Vagina (tissue), 2 donors: ENCODE measurements around the gene KRT86. TPM values are rescaled to one million over a fixed set of nuclear protein-coding genes. Genes with fewer than 3 reads are reported as not detected.

Experiments
- DNase-seq, 2 donors: peaks; one replicate each; pipeline ENCODE4 v3.0.0-alpha.2; 2017; ENCODE audit errors: extremely low spot score in 2 of 2
- H3K27ac ChIP-seq: fragments of 200-600 bp; sonication (generic); one replicate; pipeline ENCODE4 v1.5.1; 2019
- H3K27me3 ChIP-seq: fragments of 200-600 bp; sonication (generic); one replicate; pipeline ENCODE4 v1.5.1; 2019
- H3K36me3 ChIP-seq, 2 donors: fragments of 200-600 bp; sonication (generic); one replicate each; pipeline ENCODE4 v1.5.1; 2017 to 2019
- H3K4me1 ChIP-seq: fragments of 200-600 bp; sonication (generic); one replicate; pipeline ENCODE4 v1.5.1; 2019
- H3K4me3 ChIP-seq, 2 donors: fragments of 200-600 bp; sonication (generic); 1 replicate in 1 of 2; 2 replicates in 1 of 2; pipeline ENCODE4 v1.5.1; 2016 to 2019
- H3K9me3 ChIP-seq: fragments of 200-600 bp; sonication (generic); one replicate; pipeline ENCODE4 v1.5.1; 2019
- CTCF ChIP-seq, 3 experiments: fragments of 450-650 bp in 2 of 3; fragments of 200-600 bp in 1 of 3; sonication (generic) in 1 of 3; IDR thresholded peaks; one replicate each; pipeline ENCODE4 v1.5.1; 2017 to 2019; ENCODE audit warnings: antibody characterized with exemption in 3 of 3, mild to moderate bottlenecking in 2 of 3, moderate library complexity in 2 of 3
- POLR2A ChIP-seq, 2 donors: fragments of 450-650 bp; IDR thresholded peaks; one replicate each; pipeline ENCODE4 v1.6.1; 2017; ENCODE audit warnings: antibody characterized with exemption in 2 of 2, mild to moderate bottlenecking in 2 of 2, moderate library complexity in 2 of 2
- POLR2AphosphoS5 ChIP-seq, 2 donors: sonication (generic); formaldehyde crosslinking; IDR thresholded peaks; one replicate each; pipeline ENCODE4 v1.9.0; 2017; ENCODE audit warnings: antibody characterized with exemption in 2 of 2, mild to moderate bottlenecking in 2 of 2, low read depth in 1 of 2; ENCODE audit not compliant: insufficient read depth in 1 of 2
- intact Hi-C: fragments of 100-400 bp; cut with DNase I; formaldehyde crosslinking; loops from one replicate; pipeline ENCODE4 v1.15.1; 2023
- total RNA-seq: library from RNA; depleted of rRNA; stranded (reverse); fragments of >200 nt; gene quantifications from one replicate; pipeline ENCODE4 v1.2.3, GENCODE V29; 2016

KRT86 gene
- total RNA-seq, 1 donor from 2014 or later = not detected

- no peak for DNase-seq
These were observed 31.7 kb downstream of the KRT86 start for GRCh38 chr12:52305921-52306705.

GRCh38 chr12:52306731-52307130 lies 32.3 kb downstream of the KRT86 start:
- TF ChIP-seq POLR2A (IDR thresholded peaks at IDR 0.05) (no peak), CTCF (IDR thresholded peaks at IDR 0.05) (no peak), POLR2AphosphoS5 (IDR thresholded peaks at IDR 0.05; ENCODE audit: insufficient read depth in 1 of 2, low read depth in 1 of 2) (no peak)
- intact Hi-C loops = no loop called here

More at GRCh38 chr12:52305921-52306705, 31.7 kb downstream of the KRT86 start:
- TF ChIP-seq CTCF (IDR thresholded peaks at IDR 0.05) (no peak), POLR2AphosphoS5 (IDR thresholded peaks at IDR 0.05; ENCODE audit: insufficient read depth in 1 of 2, low read depth in 1 of 2) (no peak), POLR2A (IDR thresholded peaks at IDR 0.05) (no peak)
- Histone ChIP-seq H3K27ac (no peak overlapping the region), H3K9me3 (no peaks in the 10 kb centered on the region), H3K4me3 (no peak overlapping the region), H3K36me3 (no peaks in the 10 kb centered on the region), H3K4me1 (peaks cover 11% of the 10 kb centered on the region), H3K27me3 (no peaks in the 10 kb centered on the region)
- intact Hi-C loops = no loop called here

GRCh38 chr12:52307836-52308805 lies 33.7 kb downstream of the KRT86 start:
- peak in 1 of 2 donors; percentile 38 for TF ChIP-seq POLR2AphosphoS5 (IDR thresholded peaks at IDR 0.05; ENCODE audit: insufficient read depth in 1 of 2, low read depth in 1 of 2)
- TF ChIP-seq CTCF (IDR thresholded peaks at IDR 0.05) = peak in 1 of 3 experiments; percentile 10
- no peak for TF ChIP-seq POLR2A (IDR thresholded peaks at IDR 0.05)
- intact Hi-C loops = no loop called here
- Histone ChIP-seq H3K4me3 (peak overlapping the region; percentile 37 to 48), H3K9me3 (no peaks in the 10 kb centered on the region), H3K4me1 (peaks cover 11% of the 10 kb centered on the region), H3K27ac (no peak overlapping the region), H3K27me3 (no peaks in the 10 kb centered on the region), H3K36me3 (no peaks in the 10 kb centered on the region)
- no peak for DNase-seq

More at GRCh38 chr12:52306731-52307130, 32.3 kb downstream of the KRT86 start:
- Histone ChIP-seq H3K4me1 (peaks cover 11% of the 10 kb centered on the region), H3K9me3 (no peaks in the 10 kb centered on the region), H3K4me3 (no peak overlapping the region), H3K27me3 (no peaks in the 10 kb centered on the region), H3K27ac (no peak overlapping the region), H3K36me3 (no peaks in the 10 kb centered on the region)
- DNase-seq = no peak

- DNase-seq = no peak
- Histone ChIP-seq H3K4me3 (peak overlapping the region; percentile 37 to 48), H3K27me3 (no peaks in the 10 kb centered on the region), H3K27ac (no peak overlapping the region), H3K36me3 (no peaks in the 10 kb centered on the region), H3K9me3 (no peaks in the 10 kb centered on the region), H3K4me1 (peaks cover 11% of the 10 kb centered on the region)
- intact Hi-C loops = no loop called here
- TF ChIP-seq POLR2A (IDR thresholded peaks at IDR 0.05) (no peak), POLR2AphosphoS5 (IDR thresholded peaks at IDR 0.05; ENCODE audit: insufficient read depth in 1 of 2, low read depth in 1 of 2) (no peak), CTCF (IDR thresholded peaks at IDR 0.05) (no peak)
These were observed 34.5 kb downstream of the KRT86 start for GRCh38 chr12:52308806-52309425.
